Measurements from ENCODE around the gene WSCD1.

WSCD1 gene

GRCh38 chr17:6086603-6087400, 16.6 kb downstream of the WSCD1 start:
- DNase-seq (ENCODE audit: low read depth): no peak

GRCh38 chr17:6088141-6088540, 18.0 kb downstream of the WSCD1 start:
- DNase-seq (ENCODE audit: low read depth): no peak

- DNase-seq (ENCODE audit: low read depth): no peak
Observed at GRCh38 chr17:6090253-6090652, 20.1 kb downstream of the WSCD1 start.

GRCh38 chr17:6092182-6092902, 22.2 kb downstream of the WSCD1 start:
- no peak for DNase-seq (ENCODE audit: low read depth)

- DNase-seq (ENCODE audit: low read depth): no peak
Observed at GRCh38 chr17:6092903-6093468, 22.8 kb downstream of the WSCD1 start.

GRCh38 chr17:6094453-6094852, 24.3 kb downstream of the WSCD1 start:
- no peak for DNase-seq (ENCODE audit: low read depth)

GRCh38 chr17:6094926-6095325, 24.7 kb downstream of the WSCD1 start:
- DNase-seq (ENCODE audit: low read depth): no peak

GRCh38 chr17:6095501-6095900, 25.3 kb downstream of the WSCD1 start:
- DNase-seq (ENCODE audit: low read depth): no peak

- DNase-seq (ENCODE audit: low read depth): no peak
Observed at GRCh38 chr17:6096201-6097004, 26.2 kb downstream of the WSCD1 start.

GRCh38 chr17:6097005-6097279, 26.8 kb downstream of the WSCD1 start:
- no peak for DNase-seq (ENCODE audit: low read depth)

- no peak for DNase-seq (ENCODE audit: low read depth)
Observed at GRCh38 chr17:6098050-6098822, 28.1 kb downstream of the WSCD1 start.

GRCh38 chr17:6098823-6099180, 28.6 kb downstream of the WSCD1 start:
- no peak for DNase-seq (ENCODE audit: low read depth)

- DNase-seq (ENCODE audit: low read depth): no peak
Observed at GRCh38 chr17:6099492-6099891, 29.3 kb downstream of the WSCD1 start.

- no peak for DNase-seq (ENCODE audit: low read depth)
Observed at GRCh38 chr17:6100146-6100545, 30.0 kb downstream of the WSCD1 start.

- no peak for DNase-seq (ENCODE audit: low read depth)
Observed at GRCh38 chr17:6100891-6101500, 30.8 kb downstream of the WSCD1 start.

- no peak for DNase-seq (ENCODE audit: low read depth)
Observed at GRCh38 chr17:6101706-6102105, 31.5 kb downstream of the WSCD1 start.

- DNase-seq (ENCODE audit: low read depth): no peak
Observed at GRCh38 chr17:6102615-6103014, 32.4 kb downstream of the WSCD1 start.

GRCh38 chr17:6104956-6105648, 34.9 kb downstream of the WSCD1 start:
- no peak for DNase-seq (ENCODE audit: low read depth)

- DNase-seq (ENCODE audit: low read depth): no peak
Observed at GRCh38 chr17:6105649-6106007, 35.4 kb downstream of the WSCD1 start.

- no peak for DNase-seq (ENCODE audit: low read depth)
Observed at GRCh38 chr17:6106212-6106611, 36.0 kb downstream of the WSCD1 start.

- DNase-seq (ENCODE audit: low read depth): no peak
Observed at GRCh38 chr17:6107791-6108190, 37.6 kb downstream of the WSCD1 start.

All from amniotic epithelial cell (primary cell).